ENCODE results near the gene SLC4A8.
"Not testable (repeated sequence)": the region's sequence is repeated elsewhere in the genome, so short reads cannot be mapped to it uniquely, and the experiment has no call there.

Gene SLC4A8

GRCh38 chr12:51424094-51424661 is 453 bp upstream of the SLC4A8 start:
- DNase-seq: no peak

GRCh38 chr12:51428256-51428655 is 3.6 kb downstream of the SLC4A8 start:
- DNase-seq: no peak

GRCh38 chr12:51429700-51430099 is 5.1 kb downstream of the SLC4A8 start:
- no peak for DNase-seq

GRCh38 chr12:51430196-51430895 is 5.7 kb downstream of the SLC4A8 start:
- no peak for DNase-seq

- DNase-seq: no peak
Observed at GRCh38 chr12:51432921-51433320, 8.3 kb downstream of the SLC4A8 start.

GRCh38 chr12:51434305-51434704 is 9.7 kb downstream of the SLC4A8 start:
- no peak for DNase-seq

- no peak for DNase-seq
Observed at GRCh38 chr12:51437431-51437830, 12.8 kb downstream of the SLC4A8 start.

GRCh38 chr12:51439330-51439729 is 14.7 kb downstream of the SLC4A8 start:
- DNase-seq: no peak

GRCh38 chr12:51441583-51441982 is 17.0 kb downstream of the SLC4A8 start:
- DNase-seq: peak in 29 of 58 donors; percentile 2 to 79 (median 36)

GRCh38 chr12:51442324-51442723 is 17.7 kb downstream of the SLC4A8 start:
- peak in 30 of 58 donors; percentile 2 to 64 (median 20) for DNase-seq

GRCh38 chr12:51443573-51443972 is 18.9 kb downstream of the SLC4A8 start:
- DNase-seq: no peak

- no peak for DNase-seq
Observed at GRCh38 chr12:51448618-51449256, 24.1 kb downstream of the SLC4A8 start.

GRCh38 chr12:51449580-51450246 is 25.1 kb downstream of the SLC4A8 start:
- no peak for DNase-seq

GRCh38 chr12:51450333-51450732 is 25.7 kb downstream of the SLC4A8 start:
- DNase-seq: no peak

- DNase-seq: no peak
Observed at GRCh38 chr12:51450806-51451205, 26.2 kb downstream of the SLC4A8 start.

- DNase-seq: not testable (repeated sequence)
Observed at GRCh38 chr12:51454016-51454415, 29.4 kb downstream of the SLC4A8 start.

- not testable (repeated sequence) for DNase-seq
Observed at GRCh38 chr12:51455050-51455449, 30.4 kb downstream of the SLC4A8 start.

GRCh38 chr12:51458635-51459034 is 34.0 kb downstream of the SLC4A8 start:
- no peak for DNase-seq

GRCh38 chr12:51460519-51460918 is 35.9 kb downstream of the SLC4A8 start:
- DNase-seq: peak in 1 of 58 donors; percentile 3

GRCh38 chr12:51465491-51465890 is 40.9 kb downstream of the SLC4A8 start:
- no peak for DNase-seq

- no peak for DNase-seq
Observed at GRCh38 chr12:51470116-51470515, 45.5 kb downstream of the SLC4A8 start.
